ENCODE measurements around the gene KLHL3. TPM values are rescaled to one million over a fixed set of nuclear protein-coding genes. Genes with fewer than 3 reads are reported as not detected.

KLHL3 gene
- total RNA-seq, 1 donor from 2014 or later: 23.3 TPM

DNA sequence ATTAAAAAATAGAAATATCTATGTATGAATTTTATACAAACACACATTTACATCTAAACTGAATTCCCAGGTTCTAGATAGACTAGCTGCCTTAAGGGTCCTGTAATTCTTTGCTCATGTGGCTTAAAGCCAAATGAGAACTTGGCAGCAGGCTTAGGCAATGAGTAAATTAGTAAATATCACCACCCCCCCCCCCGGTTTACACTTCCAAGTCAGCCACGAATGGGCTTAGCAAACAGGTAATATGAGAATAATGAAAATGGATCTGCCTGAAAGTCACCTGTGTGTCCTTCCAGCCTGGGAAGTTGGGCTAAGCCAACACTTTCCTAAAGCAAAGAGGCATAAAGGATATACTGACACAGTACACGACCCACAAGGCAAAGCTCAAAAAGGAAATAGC lies 108.6 kb downstream of the KLHL3 start:
- intact Hi-C loops (cut with DNase I): no loop called here
- ATAC-seq (no peak), DNase-seq (ENCODE audit: missing footprints) (no peak)

DNA sequence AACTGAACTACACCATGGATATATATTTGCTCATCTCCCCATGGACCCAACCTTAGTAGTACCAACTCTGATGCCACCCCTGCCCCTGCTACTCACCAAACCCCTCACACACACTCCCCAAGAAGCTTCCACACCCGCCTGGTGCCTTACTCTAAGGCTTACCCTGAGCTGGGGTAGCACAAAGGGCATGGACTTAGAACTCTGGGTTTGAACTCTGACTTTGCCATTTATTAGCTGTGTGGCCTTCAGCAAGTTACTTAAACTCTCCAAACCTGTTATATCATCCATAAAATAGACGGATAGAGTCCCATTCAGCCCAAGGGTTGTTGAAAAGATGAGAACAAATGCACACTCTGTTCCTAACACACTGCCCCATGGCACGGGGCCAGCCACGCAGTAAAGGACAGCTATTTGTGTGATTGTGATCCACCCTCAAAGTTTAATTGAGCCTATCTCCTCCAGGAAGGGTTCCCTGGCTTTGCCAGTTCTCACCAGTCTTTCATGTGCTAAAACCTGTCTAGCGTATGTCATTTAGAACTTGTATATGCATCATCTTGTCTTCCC lies 111.0 kb downstream of the KLHL3 start:
- no peak for ATAC-seq

DNA sequence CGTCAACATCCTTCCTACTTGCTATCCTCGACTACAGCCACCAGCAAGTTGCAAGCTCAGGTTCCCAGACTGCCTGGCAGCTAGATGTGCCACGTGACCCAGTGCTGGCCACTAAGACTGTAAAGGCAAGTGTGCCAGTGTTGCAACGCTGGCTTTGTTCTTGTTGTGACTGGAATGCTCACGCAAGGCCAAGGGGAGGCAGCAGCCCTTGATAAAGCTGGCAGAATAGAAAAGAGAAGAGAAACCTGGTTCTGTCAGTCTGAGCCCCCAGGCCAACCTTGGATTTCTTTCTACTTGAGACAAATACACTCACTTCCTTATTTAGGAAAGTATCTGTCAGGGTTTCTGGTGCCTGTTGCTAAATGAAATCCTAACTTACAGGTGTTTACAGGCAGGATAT lies 113.0 kb downstream of the KLHL3 start:
- ATAC-seq: peak; percentile 74
- peak; percentile 89 for DNase-seq (ENCODE audit: missing footprints)
- intact Hi-C loops (cut with DNase I): no loop called here

More for the DNA sequence above, 111.0 kb downstream of the KLHL3 start:
- intact Hi-C loops (cut with DNase I): no loop called here
- DNase-seq (ENCODE audit: missing footprints): no peak

DNA sequence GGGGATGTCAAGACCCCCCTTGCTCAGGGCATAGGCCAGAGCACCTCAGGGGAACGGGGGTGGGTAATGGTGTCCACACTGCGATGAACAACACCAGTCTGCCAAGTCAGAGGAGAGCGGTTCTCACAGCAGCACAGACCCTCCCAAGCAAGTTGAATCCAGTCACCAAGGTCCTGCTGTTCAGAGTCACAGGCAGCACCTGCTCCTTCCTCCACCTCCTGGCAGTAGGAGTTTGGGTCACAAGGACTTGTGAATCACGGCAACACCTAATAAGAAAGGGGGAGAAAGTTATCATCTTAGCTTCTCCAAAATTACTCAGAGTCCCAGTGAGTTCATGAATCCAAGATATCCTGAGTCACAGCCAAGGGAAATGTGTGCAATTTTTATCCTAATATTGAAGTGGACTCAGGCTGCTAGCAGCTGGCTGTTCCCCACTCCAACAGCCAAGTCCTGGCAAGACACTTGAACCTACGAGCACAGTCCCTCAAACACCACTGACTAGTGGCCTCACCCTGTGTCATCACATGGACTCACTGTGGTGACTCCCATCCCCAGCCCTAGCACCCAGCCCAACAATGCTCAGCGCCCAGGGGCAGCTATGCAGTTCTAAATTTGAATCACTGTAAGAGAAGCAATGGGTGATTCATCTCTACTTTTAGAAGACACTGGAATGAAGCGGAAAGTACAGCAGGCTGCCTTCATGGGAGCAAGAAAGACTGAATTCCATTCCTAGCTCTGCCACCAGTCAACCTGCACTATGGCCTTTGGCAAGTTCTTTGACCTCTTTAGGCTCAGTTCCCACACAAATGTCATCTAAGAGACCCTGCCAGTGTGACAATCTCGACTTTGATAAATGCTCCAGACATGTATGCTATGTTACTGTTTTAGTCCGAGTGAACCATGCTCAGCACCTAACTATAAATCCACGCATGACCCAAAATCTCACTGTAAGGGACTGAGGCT lies 113.7 kb downstream of the KLHL3 start:
- intact Hi-C loops (cut with DNase I): no loop called here
- ATAC-seq (peak; percentile 80), DNase-seq (ENCODE audit: missing footprints) (no peak)

DNA sequence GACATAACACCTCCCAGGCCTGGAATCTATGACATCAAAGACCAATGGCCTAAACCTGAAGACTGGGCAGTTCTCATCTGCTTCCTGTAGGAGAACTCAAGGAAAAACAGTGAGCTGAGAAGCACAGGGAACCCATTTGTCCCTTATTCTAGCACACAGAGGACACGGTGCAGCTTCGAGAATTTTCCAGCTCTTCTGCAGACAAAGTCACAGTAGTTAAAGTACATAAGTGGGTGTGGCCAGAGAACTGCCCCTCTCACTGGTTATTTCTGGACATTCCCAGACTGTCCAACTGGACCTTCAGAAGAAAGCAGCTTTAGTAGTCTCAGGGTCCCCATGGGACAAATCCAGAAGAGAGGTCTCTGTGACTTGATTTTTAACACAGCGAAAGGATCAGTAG lies 114.6 kb downstream of the KLHL3 start:
- ATAC-seq: no peak
- intact Hi-C loops (cut with DNase I): no loop called here
- DNase-seq (ENCODE audit: missing footprints): no peak

DNA sequence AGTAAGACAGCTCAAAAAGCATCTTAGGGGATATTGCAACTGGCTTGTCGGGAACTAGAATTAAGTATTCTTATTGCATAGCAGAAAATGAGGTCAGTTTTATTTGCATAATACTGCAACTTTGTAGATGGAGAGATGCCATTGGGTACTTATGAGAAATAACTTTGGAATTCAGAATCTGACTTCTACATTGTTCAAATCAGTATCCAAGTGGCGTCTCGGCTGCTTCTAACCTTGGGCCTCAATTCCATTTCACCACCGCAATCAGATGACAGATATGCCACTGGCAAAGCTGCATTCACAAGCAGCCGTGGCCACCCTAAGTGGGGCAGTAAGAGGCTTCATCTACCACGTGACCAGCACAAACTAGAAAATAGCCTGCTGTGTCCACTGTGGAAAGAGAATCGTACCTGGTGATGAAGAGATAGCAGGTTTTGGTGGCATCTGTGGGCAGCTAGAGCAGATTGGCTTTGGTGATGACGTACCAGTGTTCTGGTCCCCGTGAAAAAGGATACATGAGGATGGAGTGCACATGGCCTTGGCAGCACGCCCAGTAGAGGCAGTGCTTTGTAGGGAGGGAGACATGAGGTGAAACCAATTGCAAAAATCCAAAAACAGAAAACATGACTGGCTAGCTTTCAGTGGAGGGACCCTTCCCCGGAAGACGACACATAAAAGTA lies 116.6 kb downstream of the KLHL3 start:
- peak; percentile 84 for DNase-seq (ENCODE audit: missing footprints)
- peak; percentile 38 for ATAC-seq
- intact Hi-C loops (cut with DNase I): no loop called here

DNA sequence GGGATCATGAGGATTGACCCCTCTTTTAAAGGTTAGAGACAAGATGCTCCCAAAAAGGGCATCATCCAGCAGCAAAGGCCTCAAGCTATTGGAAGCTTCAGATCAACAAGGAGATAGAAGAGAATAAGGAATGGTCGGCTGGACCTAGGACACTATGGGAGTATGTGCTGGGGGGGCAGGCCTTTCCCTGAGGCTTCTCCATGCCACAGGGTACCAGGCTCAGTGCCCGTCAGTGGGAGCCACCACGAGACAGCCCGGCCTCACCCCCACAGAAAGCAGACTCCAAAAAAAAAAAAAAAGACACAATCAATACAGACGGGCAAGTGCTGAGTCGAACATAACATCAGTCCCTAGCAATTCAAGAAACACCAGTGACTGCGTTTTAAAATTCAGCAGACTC lies 117.4 kb downstream of the KLHL3 start:
- DNase-seq (ENCODE audit: missing footprints) (no peak), ATAC-seq (no peak)
- intact Hi-C loops (cut with DNase I): no loop called here

DNA sequence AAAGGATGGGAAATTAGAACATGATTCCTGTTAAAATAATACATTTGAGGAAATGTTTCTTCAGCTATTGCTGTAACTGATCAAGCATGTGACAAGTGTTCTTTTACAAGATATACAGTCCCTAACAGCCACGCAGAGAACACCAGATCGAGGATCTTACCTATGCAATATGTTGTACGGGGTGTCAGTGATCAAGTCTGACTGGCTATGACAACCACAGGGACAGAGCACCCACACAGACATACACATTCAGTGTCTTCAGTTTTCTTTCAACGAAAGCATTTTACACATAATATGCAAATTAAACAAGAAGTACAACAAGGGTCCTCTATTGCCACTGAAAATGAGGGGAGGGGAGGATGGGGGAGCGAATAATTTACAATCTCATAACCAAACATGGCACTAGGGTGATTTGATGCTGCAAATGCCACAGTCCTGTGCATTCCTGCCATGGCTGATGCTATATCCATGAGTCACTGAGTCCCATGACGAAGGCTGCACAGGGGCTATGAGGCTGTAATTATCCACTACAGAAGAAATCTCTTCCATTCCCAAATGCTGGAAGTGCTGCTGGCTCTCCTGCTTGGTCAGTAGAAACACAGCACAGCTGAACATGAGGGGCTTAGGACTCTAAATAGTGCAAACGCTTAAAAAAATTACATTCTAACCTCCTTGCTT lies 118.2 kb downstream of the KLHL3 start:
- DNase-seq (ENCODE audit: missing footprints) (no peak), ATAC-seq (no peak)
- intact Hi-C loops (cut with DNase I): no loop called here

DNA sequence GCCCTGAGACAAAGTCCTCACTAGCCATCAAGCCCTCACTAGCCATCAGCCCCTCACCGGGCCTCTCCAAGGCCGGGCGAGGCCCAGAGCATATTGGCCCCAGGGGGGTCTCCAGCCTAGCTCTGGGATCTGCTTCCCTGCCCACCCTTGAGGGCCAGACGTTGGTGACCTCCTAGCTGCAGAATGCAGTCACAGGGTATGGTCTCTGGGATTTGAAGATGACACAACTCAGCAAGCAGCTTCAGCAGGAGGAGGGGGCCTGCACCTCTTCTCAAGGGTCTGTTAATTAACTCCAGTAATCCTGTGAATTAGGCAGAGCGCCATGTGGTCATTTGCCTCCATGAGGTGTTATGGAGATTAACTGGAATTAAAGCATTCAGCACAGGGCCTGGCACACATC lies 119.8 kb downstream of the KLHL3 start:
- no peak for ATAC-seq
- no peak for DNase-seq (ENCODE audit: missing footprints)
- intact Hi-C loops (cut with DNase I): no loop called here

DNA sequence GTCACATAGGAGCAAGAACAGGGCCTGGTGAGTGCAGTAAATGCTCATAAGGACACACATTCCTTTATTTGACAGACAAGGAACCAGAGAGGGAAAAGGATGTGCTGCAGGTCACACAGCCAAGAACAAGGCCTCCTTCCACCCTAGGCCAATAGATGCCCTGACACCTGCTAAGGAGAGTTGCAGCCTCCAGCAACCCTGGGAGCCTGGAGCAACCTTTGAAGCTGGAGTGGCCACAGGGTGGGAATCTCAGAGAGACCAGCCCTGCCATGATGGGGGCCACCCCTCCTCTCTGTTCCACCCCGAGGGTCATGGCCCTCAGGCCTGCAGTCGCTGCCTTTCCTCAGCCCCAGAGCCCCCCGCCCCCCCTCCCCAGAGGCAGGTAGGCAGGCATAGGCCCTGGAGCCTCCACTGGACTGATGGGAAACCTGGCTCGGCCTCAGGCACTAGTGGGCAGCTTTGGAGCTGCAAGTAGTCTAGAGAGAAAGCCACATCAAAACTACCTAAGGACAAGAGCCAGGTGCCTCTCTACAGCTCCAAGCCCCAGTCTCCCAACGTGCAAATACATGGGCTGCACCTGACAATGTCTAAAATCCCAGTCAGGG lies 120.6 kb downstream of the KLHL3 start:
- DNase-seq (ENCODE audit: missing footprints): no peak
- ATAC-seq: no peak
- intact Hi-C loops (cut with DNase I): no loop called here

DNA sequence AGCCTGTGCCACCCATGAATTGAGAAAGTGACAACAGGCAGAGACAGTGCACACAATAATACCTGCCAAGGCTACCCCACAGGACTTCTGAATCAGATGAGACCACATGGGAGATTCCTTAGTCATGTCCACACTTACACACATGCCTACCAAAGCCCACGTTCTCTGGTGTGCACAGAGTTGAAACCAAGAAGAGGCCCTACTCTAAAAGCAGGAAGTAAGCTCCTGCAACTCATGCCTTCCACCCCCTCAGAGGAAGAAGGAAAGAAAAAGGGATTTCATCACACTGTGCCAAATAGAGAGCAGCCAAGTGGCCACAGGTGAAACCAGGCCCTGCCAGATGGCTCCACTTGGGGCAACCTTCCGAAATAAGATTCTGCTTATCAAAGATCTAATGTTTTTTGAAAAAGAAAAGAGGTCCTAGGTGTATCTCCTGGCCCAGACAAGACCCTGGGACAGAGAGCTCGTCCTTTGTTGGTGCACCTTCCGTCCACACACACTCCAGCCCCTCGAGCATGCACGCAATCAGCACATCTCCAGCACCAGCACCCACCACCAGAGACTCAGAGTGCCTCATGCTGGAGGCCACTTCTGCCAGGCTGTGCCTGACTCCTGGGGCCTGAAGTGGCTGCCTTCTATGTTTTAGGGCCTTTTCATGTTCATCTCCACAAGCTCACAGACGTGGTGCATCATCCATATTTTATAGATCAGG lies 122.2 kb downstream of the KLHL3 start:
- DNase-seq (ENCODE audit: missing footprints) (no peak), ATAC-seq (no peak)
- intact Hi-C loops (cut with DNase I): no loop called here

DNA sequence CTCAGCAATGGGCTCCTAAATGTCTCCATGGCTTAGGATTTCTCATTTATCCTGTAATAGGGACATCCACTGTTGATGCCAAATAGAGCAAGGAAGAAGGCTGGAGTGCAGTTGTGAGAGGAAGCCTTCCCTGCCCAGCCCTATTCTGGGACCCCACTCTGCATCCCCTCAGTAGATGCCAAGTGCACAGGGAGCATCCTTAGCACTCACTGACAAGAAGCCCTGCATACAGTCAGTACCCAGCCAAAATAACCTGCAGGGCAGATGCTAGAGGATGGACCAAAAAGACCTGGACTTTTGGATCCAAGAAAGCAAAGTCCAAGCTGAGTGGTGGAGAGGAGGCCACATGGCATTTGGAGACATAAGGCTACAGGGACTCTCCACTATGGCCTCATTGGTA lies 123.3 kb downstream of the KLHL3 start:
- DNase-seq (ENCODE audit: missing footprints): no peak
- no peak for ATAC-seq
- intact Hi-C loops (cut with DNase I): no loop called here

DNA sequence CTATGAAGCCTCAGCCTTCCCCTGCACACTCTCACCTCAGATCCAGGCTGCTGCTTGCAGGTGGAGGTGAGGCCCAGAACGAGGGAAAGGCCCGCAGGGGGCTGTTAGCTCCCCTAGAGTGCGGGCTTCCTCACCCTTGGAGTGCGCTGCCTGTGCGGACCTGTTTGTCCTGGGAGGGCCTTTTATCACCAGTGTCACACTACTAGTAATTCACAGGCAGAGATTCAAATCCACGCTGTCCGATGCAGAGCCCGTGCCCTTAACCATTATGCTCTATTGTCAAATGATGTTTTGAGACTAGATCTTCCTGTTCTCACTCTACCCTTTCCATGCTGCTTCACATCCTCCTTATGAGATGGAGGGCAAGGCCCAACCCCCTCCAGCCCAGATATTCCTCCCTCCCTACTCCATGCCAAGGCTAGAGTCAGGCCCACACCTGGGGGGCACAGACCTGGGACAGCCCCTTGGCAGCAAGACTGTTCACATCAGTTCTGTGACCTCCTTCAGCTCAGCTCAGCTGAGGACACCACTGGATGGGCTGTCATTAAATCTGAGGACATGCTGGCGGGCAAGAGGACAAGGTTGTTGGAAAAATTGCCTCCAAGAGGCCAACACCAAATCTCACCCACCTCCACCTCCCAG lies 124.0 kb downstream of the KLHL3 start:
- ATAC-seq (no peak), DNase-seq (ENCODE audit: missing footprints) (no peak)
- intact Hi-C loops (cut with DNase I): no loop called here

DNA sequence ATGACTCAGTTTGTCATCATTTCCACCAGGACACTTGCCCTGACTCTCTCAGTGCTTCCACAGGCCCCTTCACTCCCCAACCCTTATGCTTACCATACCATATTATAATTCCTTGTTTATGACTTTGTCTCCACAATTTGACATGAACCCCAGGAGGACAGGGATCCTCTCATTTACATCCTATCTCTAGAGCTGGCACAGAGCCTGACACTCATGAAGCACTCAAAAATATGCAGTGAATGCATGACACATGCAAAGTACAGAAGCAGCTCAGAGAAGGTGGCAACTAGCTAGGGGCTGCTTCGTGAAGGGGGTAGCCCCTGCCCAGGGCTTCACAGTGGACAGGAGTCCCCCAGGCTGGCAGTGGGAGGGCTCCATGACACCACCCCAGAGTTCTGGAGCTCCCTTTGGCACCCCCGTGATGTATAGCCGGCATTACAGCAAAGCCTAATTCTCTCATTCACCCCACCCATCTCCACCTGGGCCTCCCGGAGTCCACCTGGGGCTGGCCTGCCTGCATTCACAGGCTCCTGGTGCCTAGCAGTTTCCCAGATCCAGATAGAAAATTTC lies 124.8 kb downstream of the KLHL3 start:
- no peak for DNase-seq (ENCODE audit: missing footprints)
- intact Hi-C loops (cut with DNase I): no loop called here
- no peak for ATAC-seq

DNA sequence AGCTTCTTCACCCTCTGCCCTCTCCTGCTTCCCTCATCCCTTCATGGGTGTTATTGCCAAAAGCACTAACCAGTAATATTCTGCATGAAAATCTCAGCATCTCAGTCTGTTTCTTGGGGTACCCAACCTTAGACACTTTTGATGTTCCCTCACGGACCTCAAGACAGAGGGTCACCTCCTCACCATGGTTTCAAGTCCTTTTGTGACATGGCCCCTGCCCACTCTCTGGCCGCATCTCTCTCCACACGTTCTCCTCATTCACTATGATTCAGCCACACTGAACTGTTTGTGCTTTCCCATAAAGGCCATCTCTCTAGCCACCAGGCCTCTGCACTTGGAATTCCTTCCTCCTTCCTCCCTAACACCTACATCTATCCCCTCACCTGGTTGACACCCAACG lies 125.3 kb downstream of the KLHL3 start:
- no peak for ATAC-seq
- DNase-seq (ENCODE audit: missing footprints): no peak
- intact Hi-C loops (cut with DNase I): no loop called here

DNA sequence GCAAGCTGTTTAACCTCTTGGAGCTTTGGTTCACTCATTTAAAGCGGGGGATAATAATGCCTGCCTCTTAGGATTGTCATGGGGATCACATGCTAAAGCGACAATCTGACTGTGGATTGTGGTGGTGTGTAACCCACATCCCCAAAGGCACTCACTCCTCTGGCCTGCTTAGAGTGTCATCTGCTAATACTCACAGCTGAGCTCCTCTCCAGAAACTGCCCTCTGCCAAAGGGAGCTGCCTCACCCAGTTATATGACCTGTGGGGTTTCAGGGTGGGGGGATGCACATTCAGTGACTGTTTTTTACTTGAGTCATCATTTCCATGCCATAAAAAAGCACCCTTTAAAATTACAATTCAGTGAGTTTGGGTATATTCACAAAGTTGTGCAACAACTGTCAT lies 126.8 kb downstream of the KLHL3 start:
- intact Hi-C loops (cut with DNase I): loop anchor here (5.0 kb wide), 1 partner anchor 792 kb away; no protein-coding TSS in a partner anchor
- ATAC-seq (no peak), DNase-seq (ENCODE audit: missing footprints) (no peak)

DNA sequence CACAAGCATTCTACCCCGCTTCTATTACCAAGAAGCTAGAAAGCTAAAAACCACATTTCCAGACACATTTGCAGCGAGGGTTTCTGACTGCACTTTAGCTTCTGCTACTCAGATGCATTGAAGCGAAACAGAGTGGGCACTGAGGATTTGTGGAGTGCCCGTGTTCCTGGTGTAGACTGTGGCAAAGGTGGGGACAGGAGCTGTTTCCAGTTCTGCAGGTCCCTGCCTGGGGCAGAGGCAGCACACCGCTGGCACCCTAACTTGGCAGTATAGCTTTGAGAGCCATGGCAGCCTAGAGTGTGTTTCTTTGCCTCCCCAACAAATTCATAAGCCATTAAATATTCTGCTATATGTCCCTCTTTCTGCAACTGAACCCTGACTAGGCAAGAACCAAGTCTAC lies 128.1 kb downstream of the KLHL3 start:
- no peak for ATAC-seq
- no peak for DNase-seq (ENCODE audit: missing footprints)
- intact Hi-C loops (cut with DNase I): loop anchor here (5.0 kb wide), 1 partner anchor 790 kb away; no protein-coding TSS in a partner anchor
